MM.1S (cell line): Measurements from ENCODE around the gene CLCNKB.

Experiments
- EZH2 ChIP-seq: fragments of 300-600 bp; sonication (generic); optimal IDR thresholded peaks from 2 replicates; pipeline ENCODE3; 2017; ENCODE audit warnings: low read depth, mild to moderate bottlenecking, antibody characterized with exemption, low read length, mixed read lengths
- EZH2phosphoT487 ChIP-seq: fragments of 300-600 bp; sonication (generic); IDR thresholded peaks from 2 replicates; pipeline ENCODE4 v1.6.1; 2018; ENCODE audit warnings: antibody characterized with exemption, low read length
- TF ChIP-seq, protein P1 (sequence below): fragments of 300-600 bp; sonication (generic); IDR thresholded peaks from 2 replicates; pipeline ENCODE4 v1.5.1; 2016; ENCODE audit warnings: antibody characterized with exemption, low read length, mixed read lengths

DNA sequence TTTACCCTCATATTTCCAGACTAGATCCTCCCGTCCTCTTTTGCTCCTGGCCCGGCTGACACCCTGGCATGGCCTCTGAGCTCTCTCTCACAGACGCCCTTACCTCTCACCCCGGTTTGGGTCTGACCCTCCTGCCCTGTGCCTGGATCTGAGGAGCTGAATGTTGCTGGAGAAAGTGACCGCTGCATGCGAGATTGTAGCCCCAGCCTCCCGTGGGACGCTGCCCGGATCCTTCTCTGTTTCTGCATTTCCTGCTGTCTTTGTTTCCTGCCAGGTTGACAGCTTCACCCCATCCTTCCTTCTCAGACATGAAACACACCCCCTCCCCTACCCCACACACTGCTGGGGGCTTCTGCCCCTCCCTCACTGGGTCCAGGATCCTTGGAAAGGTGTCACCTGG lies 20.3 kb downstream of the CLCNKB start:
- TF ChIP-seq, protein P1, sequence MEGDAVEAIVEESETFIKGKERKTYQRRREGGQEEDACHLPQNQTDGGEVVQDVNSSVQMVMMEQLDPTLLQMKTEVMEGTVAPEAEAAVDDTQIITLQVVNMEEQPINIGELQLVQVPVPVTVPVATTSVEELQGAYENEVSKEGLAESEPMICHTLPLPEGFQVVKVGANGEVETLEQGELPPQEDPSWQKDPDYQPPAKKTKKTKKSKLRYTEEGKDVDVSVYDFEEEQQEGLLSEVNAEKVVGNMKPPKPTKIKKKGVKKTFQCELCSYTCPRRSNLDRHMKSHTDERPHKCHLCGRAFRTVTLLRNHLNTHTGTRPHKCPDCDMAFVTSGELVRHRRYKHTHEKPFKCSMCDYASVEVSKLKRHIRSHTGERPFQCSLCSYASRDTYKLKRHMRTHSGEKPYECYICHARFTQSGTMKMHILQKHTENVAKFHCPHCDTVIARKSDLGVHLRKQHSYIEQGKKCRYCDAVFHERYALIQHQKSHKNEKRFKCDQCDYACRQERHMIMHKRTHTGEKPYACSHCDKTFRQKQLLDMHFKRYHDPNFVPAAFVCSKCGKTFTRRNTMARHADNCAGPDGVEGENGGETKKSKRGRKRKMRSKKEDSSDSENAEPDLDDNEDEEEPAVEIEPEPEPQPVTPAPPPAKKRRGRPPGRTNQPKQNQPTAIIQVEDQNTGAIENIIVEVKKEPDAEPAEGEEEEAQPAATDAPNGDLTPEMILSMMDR, result no peak
- TF ChIP-seq EZH2 (no peak), EZH2phosphoT487 (no peak)
